A549 (cell line): ENCODE results near the gene ABCA5. TPM values are rescaled to one million over a fixed set of nuclear protein-coding genes. Genes with fewer than 3 reads are reported as not detected.

Source experiments
- ATAC-seq, 2 experiments: fragments of 200-7000 bp in 1 of 2; fragments of >200 bp in 1 of 2; cut with Nextera tagmentation in 1 of 2; cut with Tn5 transposase in 1 of 2; 3 replicates each; pipeline versions ENCODE4 v1.8.0 to v1.9.1; 2018 to 2020; ENCODE audit warnings: mild to moderate bottlenecking in 1 of 2, moderate library complexity in 1 of 2
- CTCF ChIA-PET: fragments of 300-600 bp; sonication (Branson Sonifier 250); formaldehyde crosslinking; extraction: SDS; loops from one replicate; lab custom pipeline; 2021; ENCODE audit warnings: antibody characterized with exemption, inconsistent platforms; lab: Yijun Ruan, JAX
- POLR2A ChIA-PET: fragments of 350-600 bp; formaldehyde crosslinking; extraction: SDS; loops from one replicate; lab custom pipeline; 2021; ENCODE audit warnings: antibody characterized with exemption, inconsistent platforms; lab: Yijun Ruan, JAX
- DNase-seq, 2 experiments: peaks; one replicate each; pipeline versions ENCODE4 v3.0.0 to v3.0.0-alpha.2; 2011 to 2016; ENCODE audit warnings: low read depth in 1 of 2, low spot score in 1 of 2
- FAIRE-seq: peaks from 2 replicates; lab custom pipeline; 2011; peaks lifted over from hg19 to GRCh38; lab: Jason Lieb, UNC
- H3K27ac ChIP-seq, 2 experiments: fragments of >200 bp; sonication (Bioruptor Twin); formaldehyde crosslinking; 3 replicates each; pipeline ENCODE4 v1.5.1; 2016 to 2017
- H3K4me1 ChIP-seq: fragments of >200 bp; sonication (Bioruptor Twin); formaldehyde crosslinking; 3 replicates; pipeline ENCODE4 v1.6.1; 2016
- H3K4me2 ChIP-seq: fragments of >200 bp; sonication (Bioruptor Twin); formaldehyde crosslinking; 3 replicates; pipeline ENCODE4 v1.6.1; 2016
- H3K4me3 ChIP-seq: fragments of >200 bp; sonication (Bioruptor Twin); formaldehyde crosslinking; 3 replicates; pipeline ENCODE4 v1.5.1; 2016
- H3K9me3 ChIP-seq: fragments of >200 bp; sonication (Bioruptor Twin); formaldehyde crosslinking; 3 replicates; pipeline ENCODE4 v1.6.1; 2016
- BHLHE40 ChIP-seq: IDR thresholded peaks from 2 replicates; pipeline ENCODE4 v1.6.1; 2012; ENCODE audit warnings: low read depth, low read length, inconsistent platforms
- CEBPB ChIP-seq, 2 experiments: fragments of >200 bp in 1 of 2; sonication (Bioruptor Twin) in 1 of 2; formaldehyde crosslinking in 1 of 2; IDR thresholded peaks; 2 replicates each; pipeline ENCODE4 v1.6.1; 2012 to 2016
- ESRRA ChIP-seq: fragments of 150-350 bp; IDR thresholded peaks from 2 replicates; pipeline ENCODE4 v1.6.1; 2014; ENCODE audit warnings: mild to moderate bottlenecking, low read length, borderline replicate concordance
- FOSL2 ChIP-seq, 2 experiments: fragments of 450-650 bp in 1 of 2; fragments of >200 bp in 1 of 2; sonication (Bioruptor Twin) in 1 of 2; formaldehyde crosslinking; IDR thresholded peaks; 2 replicates each; pipeline versions ENCODE4 v1.5.0 to v1.6.1; 2016 to 2020; ENCODE audit warnings: mild to moderate bottlenecking in 1 of 2, moderate library complexity in 1 of 2
- HDAC2 ChIP-seq: fragments of 200-600 bp; sonication (generic); IDR thresholded peaks from 2 replicates; pipeline ENCODE4 v1.6.1; 2016
- HOXB13 ChIP-seq: fragments of 250-450 bp; sonication (Bioruptor Pico); IDR thresholded peaks from 2 replicates; pipeline ENCODE4 v1.5.0; 2020; ENCODE audit warnings: low read depth, mild to moderate bottlenecking, moderate library complexity
- JUNB ChIP-seq: fragments of >200 bp; sonication (Bioruptor Twin); formaldehyde crosslinking; IDR thresholded peaks from 2 replicates; pipeline ENCODE4 v1.6.1; 2016
- MAFK ChIP-seq: fragments of 450-650 bp; IDR thresholded peaks from 2 replicates; pipeline ENCODE4 v1.6.1; 2014; ENCODE audit not compliant: partially characterized antibody
- MYC ChIP-seq: IDR thresholded peaks from 2 replicates; pipeline ENCODE4 v1.6.1; 2012; ENCODE audit warnings: mild to moderate bottlenecking, inconsistent platforms, low read length, improper control_type of control experiment, borderline replicate concordance
- NFE2L2 ChIP-seq: fragments of 150-350 bp; conservative IDR thresholded peaks from 2 replicates; pipeline ENCODE4 v1.6.1; 2014; ENCODE audit warnings: low read length
- NPAS2 ChIP-seq: fragments of 250-450 bp; sonication (Bioruptor Pico); IDR thresholded peaks from 2 replicates; pipeline ENCODE4 v1.8.0; 2022; ENCODE audit warnings: mild to moderate bottlenecking, moderate library complexity, borderline replicate concordance
- POLR2A ChIP-seq: IDR thresholded peaks from 2 replicates; pipeline ENCODE4 v1.6.1; 2012; ENCODE audit warnings: mild to moderate bottlenecking, low read length
- RFX5 ChIP-seq: fragments of 450-650 bp; IDR thresholded peaks from 2 replicates; pipeline ENCODE4 v1.7.1; 2014; ENCODE audit warnings: antibody characterized with exemption, mild to moderate bottlenecking, moderate library complexity
- SMC3 ChIP-seq: fragments of >200 bp; sonication (Bioruptor Twin); formaldehyde crosslinking; IDR thresholded peaks from 3 replicates; pipeline ENCODE4 v1.6.1; 2018; ENCODE audit warnings: inconsistent platforms
- SREBF2 ChIP-seq: fragments of 450-650 bp; IDR thresholded peaks from 2 replicates; pipeline ENCODE4 v1.6.1; 2014; ENCODE audit warnings: mild to moderate bottlenecking, moderate library complexity
- ZC3H11A ChIP-seq: fragments of 450-650 bp; IDR thresholded peaks from 2 replicates; pipeline ENCODE4 v1.6.1; 2014; ENCODE audit warnings: antibody characterized with exemption, mild to moderate bottlenecking
- ZFP36 ChIP-seq: fragments of 450-650 bp; IDR thresholded peaks from 2 replicates; pipeline ENCODE4 v1.6.1; 2014; ENCODE audit warnings: borderline replicate concordance; ENCODE audit not compliant: partially characterized antibody
- ZSCAN20 ChIP-seq: fragments of 250-450 bp; sonication (Bioruptor Pico); IDR thresholded peaks from 2 replicates; pipeline ENCODE4 v1.8.0; 2022; ENCODE audit warnings: mild to moderate bottlenecking, moderate library complexity
- WGBS: methylation state at CpG from one replicate; pipeline ENCODE4 v1.1.6; 2017; ENCODE audit errors: missing lambda C conversion rate; 5-methylcytosine and 5-hydroxymethylcytosine counted together
- polyA plus RNA-seq, 4 experiments: library from polyadenylated mRNA; depleted of rRNA in 3 of 4; stranded (reverse); fragments of >200 nt; fragmentation: RNase III in 1 of 4; extraction: RNeasy Plus Mini Kit Qiagen cat#74134 plus additional on column Dnase treatment in 1 of 4; gene quantifications; 2 replicates in 3 of 4; 3 replicates in 1 of 4; pipeline ENCODE4 v1.2.3, GENCODE V29; 2011 to 2017
- TF ChIP-seq, protein P1 (sequence below): IDR thresholded peaks from 2 replicates; pipeline ENCODE4 v1.6.1; 2012
- TF ChIP-seq, protein P2 (sequence below): fragments of >200 bp; sonication (Bioruptor Twin); formaldehyde crosslinking; IDR thresholded peaks from 2 replicates; pipeline ENCODE4 v1.6.1; 2016
- TF ChIP-seq, protein P3 (sequence below): IDR thresholded peaks from 2 replicates; pipeline ENCODE4 v1.6.1; 2012; ENCODE audit warnings: low read depth, borderline replicate concordance
- TF ChIP-seq, protein P4 (sequence below): fragments of 450-650 bp; IDR thresholded peaks from 2 replicates; pipeline ENCODE4 v1.6.1; 2014; ENCODE audit warnings: antibody characterized with exemption
- TF ChIP-seq, protein P5 (sequence below): fragments of 250-450 bp; sonication (Bioruptor Pico); IDR thresholded peaks from 2 replicates; pipeline ENCODE4 v1.5.0; 2021; ENCODE audit warnings: mild to moderate bottlenecking, moderate library complexity, borderline replicate concordance

ABCA5 gene
- polyA plus RNA-seq, 2 of the 4 experiments (the other 2 are of a cell fraction): 4.5 to 9.1 TPM

DNA sequence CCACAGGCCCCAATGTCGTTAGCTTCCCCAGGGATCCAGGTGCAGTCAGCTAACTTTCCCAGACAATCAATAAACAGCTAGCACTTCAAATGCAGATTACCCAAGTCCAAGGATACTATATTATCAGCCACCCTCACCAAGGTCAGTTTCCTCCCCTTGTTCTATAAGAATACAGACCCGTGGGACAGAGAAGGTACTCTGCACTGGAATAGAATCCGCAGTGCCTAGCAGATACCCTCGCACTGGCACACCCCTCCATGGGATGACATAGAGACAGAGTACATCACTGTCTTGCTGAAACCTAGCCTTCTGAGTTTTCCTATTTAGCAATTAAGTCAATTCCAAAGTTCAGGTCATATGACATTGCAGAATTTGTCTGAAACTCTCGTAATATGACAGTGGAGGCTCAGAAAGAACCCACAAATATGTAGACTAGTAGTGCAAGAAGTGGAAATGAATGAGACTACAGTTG lies 58.4 kb downstream of the ABCA5 start (continued):
- TF ChIP-seq ZFP36: no peak
- no peak for TF ChIP-seq JUNB

DNA sequence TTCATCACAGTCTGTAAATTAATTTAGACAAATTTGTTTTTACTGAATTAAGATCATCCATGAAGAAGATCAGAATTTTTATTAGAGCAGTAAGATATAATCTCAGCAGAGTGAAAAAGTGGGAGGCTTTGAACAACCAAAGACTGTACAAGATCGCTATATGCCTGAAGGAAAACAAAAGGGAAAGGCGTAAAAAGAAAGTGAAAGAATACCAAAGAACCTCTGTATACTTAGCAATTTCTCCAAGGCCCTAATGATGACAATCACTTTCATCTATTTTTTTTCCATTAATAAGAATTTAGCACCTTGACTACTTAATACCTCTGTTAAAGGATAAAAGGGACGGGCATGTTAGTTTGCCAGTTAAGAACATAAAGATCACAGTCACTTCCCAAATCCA lies 59.7 kb downstream of the ABCA5 start:
- 49% methylated on average over 3 of the region's 3 CpGs for WGBS
- CTCF ChIA-PET: no interaction called here
- POLR2A ChIA-PET: no interaction called here
- Histone ChIP-seq H3K27ac (peak overlapping the region; percentile 13 to 32; a peak in 4 of 6 replicates), H3K4me1 (peaks cover 25% of the 10 kb centered on the region), H3K4me2 (peak overlapping the region; percentile 74)
- no peak for ATAC-seq
- FAIRE-seq: no peak
- no peak for TF ChIP-seq CEBPB (IDR thresholded peaks at IDR 0.05)
- TF ChIP-seq HOXB13 (CRISPR knock-in tag): no peak
- TF ChIP-seq, protein P1, sequence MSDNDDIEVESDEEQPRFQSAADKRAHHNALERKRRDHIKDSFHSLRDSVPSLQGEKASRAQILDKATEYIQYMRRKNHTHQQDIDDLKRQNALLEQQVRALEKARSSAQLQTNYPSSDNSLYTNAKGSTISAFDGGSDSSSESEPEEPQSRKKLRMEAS: no peak
- no peak for TF ChIP-seq SMC3
- TF ChIP-seq RFX5: no peak
- no peak for TF ChIP-seq NFE2L2
- no peak for TF ChIP-seq MYC
- no peak for TF ChIP-seq FOSL2 (IDR thresholded peaks at IDR 0.05)
- no peak for TF ChIP-seq FOSL2 (CRISPR knock-in tag; IDR thresholded peaks at IDR 0.05)
- no peak for TF ChIP-seq HDAC2
- TF ChIP-seq POLR2A: no peak
- TF ChIP-seq, all 56 proteins: peak for 0
- no peaks in the 10 kb centered on the region for H3K9me3 ChIP-seq
- no peak overlapping the region; the same call in 2 of the 3 replicates for H3K4me3 ChIP-seq
- no peak for DNase-seq

DNA sequence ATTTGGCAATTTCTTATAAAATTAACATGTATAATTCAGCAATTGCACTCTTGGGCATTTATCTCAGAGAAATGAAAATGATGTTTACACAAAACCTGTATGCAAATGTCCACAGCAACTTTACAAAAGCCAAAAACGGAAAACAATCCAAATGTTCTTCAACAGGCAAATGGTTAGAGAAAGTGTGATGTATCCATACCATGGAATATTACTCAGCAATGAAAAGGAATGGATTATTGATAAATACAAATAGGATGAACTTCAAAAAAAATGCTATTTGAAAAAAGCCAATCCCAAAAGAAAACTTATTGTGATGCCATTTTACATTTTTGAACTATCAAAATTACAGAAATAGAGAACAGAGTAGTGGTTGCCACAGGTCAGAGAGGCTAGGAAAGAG lies 61.1 kb downstream of the ABCA5 start:
- Histone ChIP-seq H3K4me3 (no peak overlapping the region), H3K9me3 (no peaks in the 10 kb centered on the region), H3K27ac (no peak overlapping the region), H3K4me2 (no peak overlapping the region), H3K4me1 (peaks cover 25% of the 10 kb centered on the region)
- TF ChIP-seq BHLHE40 (no peak), NPAS2 (CRISPR knock-in tag) (no peak), ZSCAN20 (CRISPR knock-in tag) (no peak), ZC3H11A (no peak), SREBF2 (no peak), ESRRA (no peak), MAFK (no peak)
- TF ChIP-seq, protein P2, sequence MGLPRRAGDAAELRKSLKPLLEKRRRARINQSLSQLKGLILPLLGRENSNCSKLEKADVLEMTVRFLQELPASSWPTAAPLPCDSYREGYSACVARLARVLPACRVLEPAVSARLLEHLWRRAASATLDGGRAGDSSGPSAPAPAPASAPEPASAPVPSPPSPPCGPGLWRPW: no peak
- TF ChIP-seq, protein P1: no peak
- TF ChIP-seq, protein P3, sequence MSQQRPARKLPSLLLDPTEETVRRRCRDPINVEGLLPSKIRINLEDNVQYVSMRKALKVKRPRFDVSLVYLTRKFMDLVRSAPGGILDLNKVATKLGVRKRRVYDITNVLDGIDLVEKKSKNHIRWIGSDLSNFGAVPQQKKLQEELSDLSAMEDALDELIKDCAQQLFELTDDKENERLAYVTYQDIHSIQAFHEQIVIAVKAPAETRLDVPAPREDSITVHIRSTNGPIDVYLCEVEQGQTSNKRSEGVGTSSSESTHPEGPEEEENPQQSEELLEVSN: no peak
- TF ChIP-seq, protein P4, sequence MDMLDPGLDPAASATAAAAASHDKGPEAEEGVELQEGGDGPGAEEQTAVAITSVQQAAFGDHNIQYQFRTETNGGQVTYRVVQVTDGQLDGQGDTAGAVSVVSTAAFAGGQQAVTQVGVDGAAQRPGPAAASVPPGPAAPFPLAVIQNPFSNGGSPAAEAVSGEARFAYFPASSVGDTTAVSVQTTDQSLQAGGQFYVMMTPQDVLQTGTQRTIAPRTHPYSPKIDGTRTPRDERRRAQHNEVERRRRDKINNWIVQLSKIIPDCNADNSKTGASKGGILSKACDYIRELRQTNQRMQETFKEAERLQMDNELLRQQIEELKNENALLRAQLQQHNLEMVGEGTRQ: no peak
- TF ChIP-seq, protein P5, sequence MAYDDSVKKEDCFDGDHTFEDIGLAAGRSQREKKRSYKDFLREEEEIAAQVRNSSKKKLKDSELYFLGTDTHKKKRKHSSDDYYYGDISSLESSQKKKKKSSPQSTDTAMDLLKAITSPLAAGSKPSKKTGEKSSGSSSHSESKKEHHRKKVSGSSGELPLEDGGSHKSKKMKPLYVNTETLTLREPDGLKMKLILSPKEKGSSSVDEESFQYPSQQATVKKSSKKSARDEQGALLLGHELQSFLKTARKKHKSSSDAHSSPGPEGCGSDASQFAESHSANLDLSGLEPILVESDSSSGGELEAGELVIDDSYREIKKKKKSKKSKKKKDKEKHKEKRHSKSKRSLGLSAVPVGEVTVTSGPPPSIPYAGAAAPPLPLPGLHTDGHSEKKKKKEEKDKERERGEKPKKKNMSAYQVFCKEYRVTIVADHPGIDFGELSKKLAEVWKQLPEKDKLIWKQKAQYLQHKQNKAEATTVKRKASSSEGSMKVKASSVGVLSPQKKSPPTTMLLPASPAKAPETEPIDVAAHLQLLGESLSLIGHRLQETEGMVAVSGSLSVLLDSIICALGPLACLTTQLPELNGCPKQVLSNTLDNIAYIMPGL (CRISPR knock-in tag): no peak
- POLR2A ChIA-PET: no interaction called here
- DNase-seq (no peak), FAIRE-seq (no peak), ATAC-seq (no peak)
- CTCF ChIA-PET: interaction anchor here (1.2 kb wide), 1 partner anchor 59 kb away, joined by 3 read pairs; no protein-coding TSS in a partner anchor
- WGBS: 59% methylated on average over 1 of the region's 1 CpG
